Muscle layer of duodenum (tissue), 2 donors: Measurements from ENCODE around the gene FAM72A.
"Not testable (repeated sequence)": the region's sequence is repeated elsewhere in the genome, so short reads cannot be mapped to it uniquely, and the experiment has no call there.

ENCODE experiments used
- H3K27ac ChIP-seq: one replicate; pipeline ENCODE4 v1.7.0; 2013; ENCODE audit warnings: mild to moderate bottlenecking, low read length
- H3K27me3 ChIP-seq: one replicate; pipeline ENCODE4 v1.7.0; 2013; ENCODE audit warnings: low read depth, mild to moderate bottlenecking, control low read depth, low read length
- H3K36me3 ChIP-seq, 2 donors: one replicate each; pipeline ENCODE4 v1.7.0; 2013; ENCODE audit warnings: low read length in 2 of 2, control low read depth in 1 of 2, mild to moderate bottlenecking in 1 of 2; ENCODE audit not compliant: insufficient read depth in 2 of 2, control insufficient read depth in 1 of 2
- H3K4me1 ChIP-seq, 2 donors: one replicate each; pipeline ENCODE4 v1.7.0; 2013; ENCODE audit warnings: low read length in 2 of 2, mild to moderate bottlenecking in 2 of 2, control low read depth in 1 of 2, moderate library complexity in 1 of 2; ENCODE audit not compliant: insufficient read depth in 2 of 2, control insufficient read depth in 1 of 2
- H3K4me3 ChIP-seq, 2 donors: one replicate each; pipeline ENCODE4 v1.7.0; 2013; ENCODE audit warnings: low read length in 2 of 2, low read depth in 1 of 2, mild to moderate bottlenecking in 1 of 2
- H3K9me3 ChIP-seq, 2 donors: one replicate each; pipeline ENCODE4 v1.7.0; 2013; ENCODE audit warnings: low read length in 2 of 2, control low read depth in 1 of 2, mild to moderate bottlenecking in 1 of 2; ENCODE audit not compliant: control insufficient read depth in 1 of 2
- donor health status: healthy.

The FAM72A gene

DNA sequence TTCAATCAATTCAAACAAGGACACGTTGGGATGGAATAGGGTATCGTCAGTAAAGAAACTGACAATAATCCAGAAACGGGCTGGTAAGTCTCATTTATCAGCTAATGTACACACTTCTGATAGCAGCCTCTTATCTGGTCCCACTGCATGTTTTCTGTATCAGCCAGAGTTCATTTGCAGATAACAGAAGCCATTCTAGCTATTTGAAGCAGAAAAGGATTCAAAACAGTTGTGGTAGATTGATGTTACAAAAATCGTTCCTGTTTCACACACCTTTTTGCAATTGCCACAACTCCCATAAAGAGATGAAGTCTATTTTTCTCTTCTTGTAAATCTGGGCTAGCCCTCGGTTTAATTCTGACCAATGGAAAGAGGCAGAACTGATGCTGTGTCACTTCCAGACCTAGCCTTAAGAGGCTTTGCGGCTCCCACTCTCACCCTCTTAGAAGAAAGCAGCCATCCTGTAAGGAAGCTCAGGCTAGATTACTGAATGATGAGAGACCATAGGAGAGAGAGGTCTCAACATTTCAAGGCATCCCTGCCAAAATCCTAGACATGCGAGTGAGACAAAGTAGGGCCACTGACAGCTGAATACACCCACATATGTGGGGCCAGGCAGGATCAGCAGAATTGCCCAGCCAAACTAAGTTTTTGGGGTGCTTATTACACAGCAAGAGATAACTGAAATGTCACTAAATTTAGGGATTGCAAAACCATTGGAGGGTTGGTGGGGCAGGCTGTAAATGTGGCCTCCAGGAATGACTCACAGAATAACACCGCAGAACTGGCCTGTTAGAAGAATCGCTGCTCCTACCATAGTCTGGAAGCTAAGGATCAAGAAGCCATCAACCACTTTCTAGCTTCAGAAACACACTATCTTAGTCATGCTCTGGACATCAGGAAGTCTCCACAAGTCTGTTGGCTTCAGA lies 24.3 kb downstream of the FAM72A start:
- not testable (repeated sequence) for H3K27ac ChIP-seq

DNA sequence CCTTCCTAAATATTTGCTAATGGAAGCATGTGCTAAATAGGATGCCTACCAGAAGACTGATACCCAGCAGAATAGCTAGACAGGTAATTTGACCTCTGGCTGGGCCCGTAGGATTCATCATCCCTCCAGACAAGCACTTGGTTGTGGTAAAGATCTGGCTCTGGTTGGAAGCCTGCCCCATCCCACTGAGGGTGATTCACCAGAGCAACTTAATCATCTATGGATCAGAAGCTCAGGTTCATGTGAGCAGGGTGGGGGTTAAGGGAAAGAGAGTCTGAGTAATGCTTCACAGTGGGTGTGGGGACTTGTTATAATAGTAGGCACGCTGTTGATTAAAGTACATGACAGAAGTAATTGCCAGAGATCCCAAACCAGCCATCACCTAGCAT lies 26.5 kb downstream of the FAM72A start:
- not testable (repeated sequence) for H3K36me3 ChIP-seq, H3K4me1 ChIP-seq, H3K4me3 ChIP-seq, H3K27ac ChIP-seq, H3K27me3 ChIP-seq, H3K9me3 ChIP-seq

More for the DNA sequence above, 24.3 kb downstream of the FAM72A start:
- H3K4me3 ChIP-seq, H3K27me3 ChIP-seq, H3K4me1 ChIP-seq, H3K36me3 ChIP-seq, H3K9me3 ChIP-seq: not testable (repeated sequence)

DNA sequence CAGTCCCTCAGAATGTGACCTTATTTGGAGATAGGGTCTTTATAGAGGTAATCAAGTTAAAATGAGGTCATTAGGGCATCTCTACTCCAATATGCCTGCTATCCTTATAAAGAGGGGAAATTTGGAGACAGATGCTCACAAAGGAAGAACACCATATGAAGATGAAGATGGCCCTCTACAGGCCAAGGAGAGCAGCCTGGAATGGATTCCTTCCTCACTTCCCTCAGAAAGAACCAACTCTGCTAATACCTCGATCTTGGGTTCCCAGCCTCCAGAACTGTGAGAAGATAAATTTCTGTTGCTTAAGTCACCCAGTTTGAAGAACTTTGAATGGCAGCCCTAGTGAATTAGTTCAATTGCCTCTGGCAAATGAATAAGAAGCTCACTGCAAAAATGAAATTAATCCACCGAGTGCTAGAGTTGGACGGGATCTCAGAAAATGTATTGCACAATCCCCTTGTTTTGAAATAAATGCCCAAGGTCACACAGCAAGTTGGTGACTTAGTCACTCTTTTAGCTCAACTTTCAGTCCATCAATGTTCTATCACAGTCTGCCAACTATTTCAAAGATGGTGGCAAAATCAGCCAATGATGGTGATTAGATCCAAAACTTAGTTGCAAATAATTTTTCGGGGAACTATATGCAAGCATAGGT lies 27.1 kb downstream of the FAM72A start:
- not testable (repeated sequence) for H3K4me3 ChIP-seq, H3K4me1 ChIP-seq, H3K27ac ChIP-seq, H3K9me3 ChIP-seq, H3K36me3 ChIP-seq, H3K27me3 ChIP-seq

DNA sequence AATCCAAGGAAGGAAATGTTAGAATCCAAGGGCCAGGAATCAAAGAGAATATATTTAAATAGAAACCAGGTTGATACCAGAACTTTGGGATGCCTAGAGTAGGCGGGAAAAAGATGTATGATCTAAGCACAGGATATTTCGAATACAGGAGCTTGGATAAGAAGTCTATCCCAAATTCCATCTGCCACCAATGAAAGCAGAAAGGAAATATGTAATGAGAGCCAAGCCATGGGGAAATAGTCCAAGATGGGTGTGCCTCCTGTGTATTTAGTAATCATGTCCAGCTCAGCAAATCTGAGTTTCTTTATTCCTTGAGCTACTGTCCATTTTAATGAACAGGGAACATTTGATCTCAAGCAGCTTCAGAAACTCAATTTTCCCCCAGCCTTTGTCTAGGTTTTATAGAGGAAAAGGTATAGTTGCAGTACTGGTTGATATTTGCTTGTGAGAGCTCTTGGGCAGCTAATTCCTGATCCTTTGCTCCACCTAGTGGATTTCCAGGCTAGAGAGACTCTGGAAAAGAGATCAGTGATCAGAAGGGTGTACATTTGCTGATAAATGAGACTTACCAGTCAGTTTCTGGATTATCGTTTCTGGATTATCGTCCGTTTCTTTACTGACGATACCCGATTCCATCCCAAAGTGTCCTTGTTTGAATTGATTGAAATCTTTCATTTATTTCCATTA lies 28.3 kb downstream of the FAM72A start:
- H3K9me3 ChIP-seq, H3K4me1 ChIP-seq: not testable (repeated sequence)

DNA sequence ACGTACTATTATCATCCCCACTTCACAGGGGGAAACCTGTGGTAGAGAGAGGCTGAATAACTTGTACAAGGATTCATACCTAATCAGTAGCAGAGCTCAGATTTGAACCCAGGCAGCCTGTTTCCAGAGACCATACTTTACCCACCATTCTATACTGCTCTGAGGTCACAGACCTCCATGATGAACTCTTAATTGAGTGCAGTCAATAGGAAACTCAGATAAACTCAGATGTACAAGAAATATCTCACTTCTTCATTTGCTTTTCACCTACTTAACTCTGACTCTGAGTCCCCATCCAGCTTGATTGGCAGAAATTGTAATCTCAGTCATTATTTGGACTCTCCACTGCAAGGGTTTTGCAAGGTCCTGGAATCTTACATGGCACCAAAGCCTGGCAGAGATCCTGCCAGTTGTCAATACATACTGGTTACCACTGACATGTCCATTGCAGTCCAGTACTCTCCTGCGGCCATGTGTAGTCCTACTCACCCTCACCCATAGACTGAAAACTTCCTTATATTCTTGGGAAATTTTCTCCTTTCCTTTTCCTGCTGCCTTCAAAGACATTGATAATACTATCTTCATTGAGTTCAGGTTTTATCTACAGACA lies 29.4 kb downstream of the FAM72A start:
- not testable (repeated sequence) for H3K27me3 ChIP-seq, H3K4me3 ChIP-seq, H3K36me3 ChIP-seq, H3K9me3 ChIP-seq, H3K4me1 ChIP-seq, H3K27ac ChIP-seq

More for the DNA sequence above, 28.3 kb downstream of the FAM72A start:
- not testable (repeated sequence) for H3K4me3 ChIP-seq, H3K36me3 ChIP-seq, H3K27me3 ChIP-seq, H3K27ac ChIP-seq

DNA sequence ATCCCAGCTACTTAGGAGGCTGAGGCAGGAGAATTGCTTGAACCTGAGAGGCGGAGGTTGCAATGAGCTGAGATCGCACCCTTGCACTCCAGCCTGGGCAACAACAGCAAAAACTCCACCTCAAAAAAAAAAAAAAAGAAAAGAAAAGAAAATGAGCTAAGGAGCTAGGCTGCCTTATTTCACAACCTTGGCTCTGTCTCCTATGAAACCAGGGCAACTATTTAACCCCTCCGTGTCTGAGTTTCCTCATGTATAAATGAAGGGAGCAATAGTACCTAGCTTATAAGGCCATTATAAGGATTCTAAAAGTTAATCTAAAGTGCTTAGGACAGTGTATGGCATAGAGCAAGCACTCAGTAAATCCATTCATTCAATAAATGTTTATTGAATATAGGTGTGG lies 32.8 kb downstream of the FAM72A start:
- not testable (repeated sequence) for H3K27ac ChIP-seq, H3K4me3 ChIP-seq, H3K36me3 ChIP-seq, H3K9me3 ChIP-seq, H3K4me1 ChIP-seq, H3K27me3 ChIP-seq

DNA sequence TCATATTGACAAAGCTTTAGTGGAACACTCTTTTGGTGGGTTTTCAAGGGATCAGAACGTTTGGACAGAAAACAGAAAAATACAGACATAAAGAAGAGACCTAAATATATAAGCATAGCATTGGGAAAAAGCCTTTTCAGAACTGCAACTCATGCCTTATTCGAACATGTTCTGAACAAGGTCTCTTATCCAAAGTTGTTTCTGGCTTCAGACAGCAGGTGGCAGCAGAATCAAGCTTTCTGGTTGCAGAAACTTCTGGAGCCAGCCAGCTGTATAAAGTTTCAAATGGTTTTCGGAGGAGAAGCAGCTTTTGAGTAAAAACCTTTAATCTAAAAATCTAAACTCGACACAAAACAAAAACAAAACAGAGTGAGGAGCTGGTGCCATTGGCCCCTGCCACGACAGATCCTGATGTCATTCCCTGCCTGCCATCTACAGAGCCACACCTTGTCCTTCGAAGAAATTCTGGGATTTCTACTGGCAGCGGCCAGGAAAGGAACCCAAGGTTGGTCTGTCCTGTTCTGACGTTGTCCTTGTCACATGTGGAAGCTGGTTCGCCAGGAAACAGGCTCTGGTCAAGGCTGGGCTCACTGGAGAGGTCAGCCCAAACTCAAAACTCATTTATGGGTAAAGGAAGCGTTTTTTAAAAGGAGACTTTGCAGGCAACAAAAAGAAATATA lies 35.1 kb downstream of the FAM72A start:
- not testable (repeated sequence) for H3K27ac ChIP-seq, H3K9me3 ChIP-seq, H3K27me3 ChIP-seq, H3K36me3 ChIP-seq, H3K4me3 ChIP-seq, H3K4me1 ChIP-seq

DNA sequence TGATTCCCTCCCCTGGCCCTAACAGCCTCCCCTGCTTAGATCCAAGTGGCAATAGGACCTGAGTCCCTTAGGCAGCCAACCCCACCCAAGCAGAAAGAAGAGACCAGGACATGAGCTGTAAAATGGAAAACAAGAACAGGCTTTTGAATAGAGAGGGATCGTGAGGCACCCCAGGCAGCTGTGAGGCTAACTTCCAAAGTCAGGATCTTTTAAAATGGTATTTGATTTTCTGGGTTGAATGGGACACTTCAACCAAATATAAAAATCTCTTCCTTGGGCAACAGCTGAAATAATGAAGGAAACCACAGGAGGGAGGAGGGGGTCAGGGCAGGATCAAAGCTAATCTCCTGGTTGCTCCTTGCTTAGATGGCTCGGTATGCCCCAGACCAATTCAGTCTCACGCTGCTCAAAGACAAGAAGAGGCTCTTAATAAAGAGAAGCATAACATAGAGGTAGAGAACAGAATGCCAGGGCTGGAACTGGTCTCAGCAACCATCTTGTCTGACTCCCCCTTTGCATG lies 56.8 kb downstream of the FAM72A start:
- H3K4me1 ChIP-seq = no peaks in the 10 kb centered on the region
- no peaks in the 10 kb centered on the region for H3K36me3 ChIP-seq
- H3K27me3 ChIP-seq = no peaks in the 10 kb centered on the region
- no peak overlapping the region for H3K4me3 ChIP-seq
- H3K9me3 ChIP-seq = no peaks in the 10 kb centered on the region
- no peak overlapping the region for H3K27ac ChIP-seq

DNA sequence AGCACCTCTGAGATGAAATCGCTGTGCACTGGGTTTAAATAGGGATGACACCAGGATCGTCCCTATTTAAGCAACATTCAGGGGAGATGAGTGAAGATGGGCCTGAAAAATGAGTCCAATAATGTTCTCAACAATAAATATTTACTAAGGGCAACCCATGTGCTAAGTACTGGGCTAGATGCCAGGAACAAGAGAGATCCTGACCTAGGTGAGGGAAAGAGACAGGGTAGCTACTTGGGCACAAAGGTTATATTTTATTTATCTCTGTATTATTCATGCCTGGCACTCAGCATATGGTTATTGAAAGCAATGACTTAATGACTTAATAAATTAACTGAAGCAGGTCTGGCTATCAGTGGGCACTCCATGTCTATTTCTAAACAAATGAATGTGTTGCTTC lies 58.0 kb downstream of the FAM72A start:
- no peak overlapping the region for H3K27ac ChIP-seq
- H3K4me1 ChIP-seq = no peaks in the 10 kb centered on the region
- H3K36me3 ChIP-seq = no peaks in the 10 kb centered on the region
- no peaks in the 10 kb centered on the region for H3K9me3 ChIP-seq
- H3K4me3 ChIP-seq = no peak overlapping the region
- no peaks in the 10 kb centered on the region for H3K27me3 ChIP-seq

DNA sequence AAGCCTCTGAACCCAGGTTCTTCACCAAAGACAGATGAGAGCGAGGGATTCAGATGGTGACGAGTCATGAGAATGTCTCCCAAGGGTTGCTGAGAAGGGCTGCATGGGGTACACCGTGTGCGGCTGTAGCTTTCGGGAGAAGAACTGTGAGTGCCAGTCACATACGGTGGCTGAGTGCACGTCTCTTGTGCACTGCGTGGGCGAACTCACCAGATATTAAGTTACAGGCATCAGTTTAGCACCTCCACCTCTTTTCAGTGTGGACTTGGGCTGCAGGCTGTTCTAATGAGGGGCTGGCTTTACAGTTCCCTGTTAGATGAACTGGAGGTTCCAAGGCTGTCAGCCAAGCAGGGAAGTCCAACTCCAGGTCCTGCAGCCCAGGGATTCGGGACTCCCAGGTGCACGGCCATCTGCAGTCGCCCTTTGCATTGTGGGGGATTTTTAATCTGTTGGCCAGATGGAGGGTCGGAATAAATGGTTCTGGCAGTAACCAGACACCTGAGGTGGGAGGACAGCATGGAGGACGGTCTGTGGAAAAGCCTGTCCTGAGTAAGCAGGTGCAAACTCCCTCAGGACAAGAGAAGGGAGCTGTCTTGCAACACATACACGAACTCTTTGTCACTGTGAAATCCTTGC lies 59.0 kb downstream of the FAM72A start:
- Histone ChIP-seq H3K36me3 (no peaks in the 10 kb centered on the region), H3K27ac (no peak overlapping the region), H3K4me3 (no peak overlapping the region), H3K9me3 (no peaks in the 10 kb centered on the region), H3K27me3 (no peaks in the 10 kb centered on the region), H3K4me1 (no peaks in the 10 kb centered on the region)
